ENCODE data around the gene THYN1.

Gene THYN1

DNA sequence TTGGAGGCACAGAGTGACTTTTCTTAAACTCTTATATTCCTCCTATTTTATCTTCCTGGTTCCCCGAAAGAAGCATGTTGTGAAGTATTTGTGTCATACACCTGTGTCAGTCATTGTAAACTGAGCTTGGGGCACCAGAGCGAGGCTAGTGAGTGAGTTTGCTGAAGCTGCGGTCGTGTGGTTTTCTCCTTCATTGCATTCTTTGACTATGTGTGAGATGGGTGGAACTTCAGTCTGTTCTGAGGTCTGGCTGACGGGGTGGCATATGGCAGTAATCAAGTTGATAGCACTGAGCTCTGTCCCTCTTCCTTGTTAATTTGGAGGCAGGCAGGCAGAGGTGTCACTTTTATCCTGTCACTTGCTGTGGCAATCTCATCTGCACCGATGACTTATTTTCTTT is 24.5 kb downstream of the THYN1 start:
- no peak overlapping the region for H2AK5ac ChIP-seq (ENCODE audit: low read length, severe bottlenecking)
- peaks cover 13% of the 10 kb centered on the region for H3K4me1 ChIP-seq (ENCODE audit: control insufficient read depth, insufficient read depth, low read depth, low read length)
- H3K27me3 ChIP-seq (ENCODE audit: control insufficient read depth in 1 of 2, insufficient read depth in 1 of 2, low read length in 2 of 2) = no peaks in the 10 kb centered on the region
- no peak overlapping the region for H3K4me2 ChIP-seq (ENCODE audit: low read length, poor library complexity, severe bottlenecking)
- H3K27ac ChIP-seq (ENCODE audit: low read length, poor library complexity, severe bottlenecking) = no peak overlapping the region
- H3K9ac ChIP-seq (ENCODE audit: low read length) = no peak overlapping the region
- no peak overlapping the region for H4K8ac ChIP-seq (ENCODE audit: low read length)
- H3K36me3 ChIP-seq (ENCODE audit: control insufficient read depth in 1 of 2, insufficient read depth in 2 of 2, low read depth in 1 of 2, low read length in 2 of 2) = peaks cover 0 to 13% of the 10 kb centered on the region in 2 experiments
- peaks cover 31% of the 10 kb centered on the region for H3K79me1 ChIP-seq (replicated peaks; ENCODE audit: low read length, poor library complexity, severe bottlenecking)
- no peak overlapping the region for H3K18ac ChIP-seq (ENCODE audit: low read depth in 1 of 2, low read length in 2 of 2)
- no peak for DNase-seq
- H3K9me3 ChIP-seq (ENCODE audit: control insufficient read depth, low read length) = no peaks in the 10 kb centered on the region
- H3K23ac ChIP-seq (ENCODE audit: low read length in 2 of 2) = no peak overlapping the region
- no peak overlapping the region for H2AFZ ChIP-seq (ENCODE audit: low read depth, low read length)
- H4K91ac ChIP-seq (ENCODE audit: low read length) = no peak overlapping the region
- no peak overlapping the region for H2BK12ac ChIP-seq (ENCODE audit: low read length in 2 of 2)
- 87% methylated on average over 6 of the region's 6 CpGs for WGBS
- H3K4me3 ChIP-seq (ENCODE audit: insufficient read depth in 1 of 2, low read depth in 1 of 2, low read length in 2 of 2) = no peak overlapping the region
- H3K14ac ChIP-seq (ENCODE audit: low read length in 2 of 2) = no peak overlapping the region
- H3K4ac ChIP-seq (ENCODE audit: low read depth in 1 of 2, low read length in 2 of 2) = no peak overlapping the region
- H2BK5ac ChIP-seq (ENCODE audit: low read depth, low read length, poor library complexity, severe bottlenecking) = no peak overlapping the region
- no peak overlapping the region for H2BK15ac ChIP-seq (ENCODE audit: low read depth, poor library complexity, severe bottlenecking)
- no peak overlapping the region for H2BK120ac ChIP-seq (ENCODE audit: low read depth, low read length)

DNA sequence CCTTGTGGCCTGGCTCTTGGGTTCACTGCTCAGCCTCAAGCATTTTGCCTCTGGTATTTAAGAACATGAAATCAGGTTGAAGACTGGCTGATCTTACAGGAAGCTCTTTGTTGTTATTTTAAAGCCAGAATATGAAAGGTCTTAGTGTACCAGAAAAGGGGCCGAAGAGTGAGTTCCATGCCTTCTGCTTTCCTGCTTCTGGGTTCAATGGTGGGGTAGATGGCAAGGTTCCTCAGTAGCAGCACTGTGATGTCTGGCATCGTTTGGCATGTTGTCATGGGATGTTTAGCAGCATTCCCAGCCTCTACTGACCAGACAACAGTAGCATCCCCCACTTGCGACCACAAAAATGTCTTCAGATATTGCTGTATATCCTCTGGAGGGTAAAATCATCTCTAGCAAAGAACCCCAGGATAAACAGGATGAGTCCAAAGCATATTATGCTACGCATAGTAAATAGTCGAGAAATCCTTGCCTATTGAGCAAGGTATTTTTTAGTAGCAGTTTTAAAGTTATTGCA is 26.3 kb downstream of the THYN1 start:
- Histone ChIP-seq H3K4me3 (ENCODE audit: insufficient read depth in 1 of 2, low read depth in 1 of 2, low read length in 2 of 2) (peak overlapping the region in 1 of 2 experiments; percentile 99), H3K4me2 (ENCODE audit: low read length, poor library complexity, severe bottlenecking) (no peak overlapping the region), H2BK12ac (ENCODE audit: low read length in 2 of 2) (no peak overlapping the region), H3K27me3 (ENCODE audit: control insufficient read depth in 1 of 2, insufficient read depth in 1 of 2, low read length in 2 of 2) (no peaks in the 10 kb centered on the region), H3K18ac (ENCODE audit: low read depth in 1 of 2, low read length in 2 of 2) (no peak overlapping the region), H3K4ac (ENCODE audit: low read depth in 1 of 2, low read length in 2 of 2) (no peak overlapping the region), H3K14ac (ENCODE audit: low read length in 2 of 2) (no peak overlapping the region), H2BK15ac (ENCODE audit: low read depth, poor library complexity, severe bottlenecking) (no peak overlapping the region), H3K9me3 (ENCODE audit: control insufficient read depth, low read length) (no peaks in the 10 kb centered on the region), H3K23ac (ENCODE audit: low read length in 2 of 2) (no peak overlapping the region), H4K91ac (ENCODE audit: low read length) (no peak overlapping the region), H3K9ac (ENCODE audit: low read length) (peak overlapping the region; percentile 100), H3K79me1 (replicated peaks; ENCODE audit: low read length, poor library complexity, severe bottlenecking) (peaks cover 28% of the 10 kb centered on the region), H2AFZ (ENCODE audit: low read depth, low read length) (no peak overlapping the region), H3K27ac (ENCODE audit: low read length, poor library complexity, severe bottlenecking) (no peak overlapping the region), H2AK5ac (ENCODE audit: low read length, severe bottlenecking) (no peak overlapping the region), H4K8ac (ENCODE audit: low read length) (peak overlapping the region; percentile 1), H3K4me1 (ENCODE audit: control insufficient read depth, insufficient read depth, low read depth, low read length) (peaks cover 13% of the 10 kb centered on the region), H2BK120ac (ENCODE audit: low read depth, low read length) (no peak overlapping the region), H2BK5ac (ENCODE audit: low read depth, low read length, poor library complexity, severe bottlenecking) (no peak overlapping the region), H3K36me3 (ENCODE audit: control insufficient read depth in 1 of 2, insufficient read depth in 2 of 2, low read depth in 1 of 2, low read length in 2 of 2) (peaks cover 0 to 10% of the 10 kb centered on the region in 2 experiments)
- WGBS = 81% methylated on average over 5 of the region's 5 CpGs
- DNase-seq = peak; percentile 54

DNA sequence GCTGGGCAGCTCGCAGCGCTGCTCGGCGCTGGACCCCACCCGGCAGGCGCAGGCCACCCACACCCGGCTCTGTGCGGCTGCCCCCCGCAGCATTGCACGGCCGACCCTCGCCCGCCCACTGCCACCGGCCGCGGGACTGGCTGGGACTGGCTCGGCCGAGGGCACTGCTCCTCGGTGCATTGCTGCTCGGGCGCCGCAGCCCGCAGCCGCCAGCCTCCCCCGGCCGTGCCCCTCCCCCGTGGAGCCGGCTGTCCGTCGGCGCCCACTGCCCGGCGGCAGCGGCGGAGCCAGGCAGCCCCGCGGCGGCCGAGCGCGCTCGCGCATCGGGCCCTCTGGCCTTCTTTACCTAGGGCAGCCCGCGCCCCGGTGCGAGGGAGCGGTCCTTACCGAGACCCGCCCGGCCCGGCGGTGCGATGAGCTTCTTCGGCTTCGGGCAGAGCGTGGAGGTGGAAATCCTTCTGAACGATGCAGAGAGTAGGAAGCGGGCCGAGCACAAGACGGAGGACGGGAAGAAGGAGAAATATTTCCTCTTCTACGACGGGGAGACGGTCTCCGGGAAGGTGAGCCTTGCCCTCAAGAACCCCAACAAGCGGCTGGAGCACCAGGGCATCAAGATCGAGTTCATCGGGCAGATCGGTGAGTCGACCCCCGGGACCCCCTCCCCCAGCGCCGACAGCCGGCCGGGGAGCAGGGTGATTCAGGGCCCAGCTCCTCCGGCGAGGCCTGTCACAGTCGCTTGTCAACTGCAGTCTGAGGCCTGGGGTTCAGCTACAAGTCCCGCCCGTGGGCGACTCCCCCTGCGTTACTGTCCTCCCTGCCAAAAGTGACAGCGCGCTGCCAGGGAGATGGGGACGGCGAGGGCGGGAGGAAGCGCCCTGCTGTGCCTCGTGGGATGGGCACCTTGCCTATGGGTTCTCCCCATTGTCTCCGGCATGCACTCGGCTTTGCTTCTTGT is 28.2 kb downstream of the THYN1 start:
- peak overlapping the region; percentile 71 to 95 for H3K4ac ChIP-seq (ENCODE audit: low read depth in 1 of 2, low read length in 2 of 2)
- peaks cover 21% of the 10 kb centered on the region for H3K79me1 ChIP-seq (replicated peaks; ENCODE audit: low read length, poor library complexity, severe bottlenecking)
- under 1% methylated on average over 87 of the region's 93 CpGs for WGBS
- H3K4me3 ChIP-seq (ENCODE audit: insufficient read depth in 1 of 2, low read depth in 1 of 2, low read length in 2 of 2) = peak overlapping the region; percentile 98 to 99
- H3K4me1 ChIP-seq (ENCODE audit: control insufficient read depth, insufficient read depth, low read depth, low read length) = peaks cover 12% of the 10 kb centered on the region
- H2BK120ac ChIP-seq (ENCODE audit: low read depth, low read length) = peak overlapping the region; percentile 71
- H4K8ac ChIP-seq (ENCODE audit: low read length) = peak overlapping the region; percentile 66
- H4K91ac ChIP-seq (ENCODE audit: low read length) = peak overlapping the region; percentile 92
- H3K23ac ChIP-seq (ENCODE audit: low read length in 2 of 2) = peak overlapping the region in 1 of 2 experiments; percentile 97
- peaks cover 0 to 10% of the 10 kb centered on the region in 2 experiments for H3K36me3 ChIP-seq (ENCODE audit: control insufficient read depth in 1 of 2, insufficient read depth in 2 of 2, low read depth in 1 of 2, low read length in 2 of 2)
- peak overlapping the region; percentile 92 for H3K4me2 ChIP-seq (ENCODE audit: low read length, poor library complexity, severe bottlenecking)
- no peaks in the 10 kb centered on the region for H3K9me3 ChIP-seq (ENCODE audit: control insufficient read depth, low read length)
- H3K14ac ChIP-seq (ENCODE audit: low read length in 2 of 2) = peak overlapping the region in 1 of 2 experiments; percentile 100
- H3K9ac ChIP-seq (ENCODE audit: low read length) = peak overlapping the region; percentile 100
- H2AFZ ChIP-seq (ENCODE audit: low read depth, low read length) = peak overlapping the region; percentile 95
- H2BK12ac ChIP-seq (ENCODE audit: low read length in 2 of 2) = peak overlapping the region; percentile 22 to 74
- H2BK15ac ChIP-seq (ENCODE audit: low read depth, poor library complexity, severe bottlenecking) = no peak overlapping the region
- H3K27me3 ChIP-seq (ENCODE audit: control insufficient read depth in 1 of 2, insufficient read depth in 1 of 2, low read length in 2 of 2) = no peaks in the 10 kb centered on the region
- H2AK5ac ChIP-seq (ENCODE audit: low read length, severe bottlenecking) = no peak overlapping the region
- peak overlapping the region; percentile 98 to 99 for H3K18ac ChIP-seq (ENCODE audit: low read depth in 1 of 2, low read length in 2 of 2)
- peak overlapping the region; percentile 56 for H3K27ac ChIP-seq (ENCODE audit: low read length, poor library complexity, severe bottlenecking)
- no peak overlapping the region for H2BK5ac ChIP-seq (ENCODE audit: low read depth, low read length, poor library complexity, severe bottlenecking)
- DNase-seq = peak; percentile 53

Measured in mesenchymal stem cell (in vitro differentiated cells and primary cell).